Activated naive CD4-positive, alpha-beta T cell treated with anti-CD3 and anti-CD28 coated beads for 36 hours (primary cell): ENCODE data around the gene NCR1. TPM values are rescaled to one million over a fixed set of nuclear protein-coding genes. Genes with fewer than 3 reads are reported as not detected.
"Not testable (repeated sequence)": the region's sequence is repeated elsewhere in the genome, so short reads cannot be mapped to it uniquely, and the experiment has no call there.

Experiments
- CTCF ChIA-PET: fragments of 350-600 bp; sonication (Branson Sonifier 250); formaldehyde crosslinking; loops from one replicate; lab custom pipeline; 2021; ENCODE audit warnings: antibody characterized with exemption; lab: Charles Lee
- DNase-seq: peaks from one replicate; pipeline ENCODE4 v3.0.0-alpha.2; 2020
- H3K27ac Mint-ChIP-seq: one replicate; pipeline ENCODE4 v1.8.0; 2021; ENCODE audit warnings: mild to moderate bottlenecking, mixed read lengths
- H3K27me3 Mint-ChIP-seq: one replicate; pipeline ENCODE4 v1.8.0; 2021; ENCODE audit warnings: low read depth, mixed read lengths
- H3K36me3 Mint-ChIP-seq: one replicate; pipeline ENCODE4 v1.8.0; 2021; ENCODE audit warnings: low read depth, mixed read lengths
- H3K4me1 Mint-ChIP-seq: one replicate; pipeline ENCODE4 v1.8.0; 2021; ENCODE audit warnings: low read depth, mixed read lengths
- H3K4me3 Mint-ChIP-seq: one replicate; pipeline ENCODE4 v1.8.0; 2021; ENCODE audit warnings: mild to moderate bottlenecking, moderate library complexity, mixed read lengths
- H3K9me3 Mint-ChIP-seq: one replicate; pipeline ENCODE4 v1.8.0; 2021; ENCODE audit warnings: mixed read lengths
- intact Hi-C: fragments of 100-400 bp; cut with micrococcal nuclease; formaldehyde crosslinking; loops from one replicate; pipeline ENCODE4 v1.15.1; 2023
- total RNA-seq, 2 experiments: library from RNA; stranded (reverse); gene quantifications; one replicate each; pipeline ENCODE4 v1.2.3, GENCODE V29; 2021

The NCR1 gene
- total RNA-seq, result not detected

DNA sequence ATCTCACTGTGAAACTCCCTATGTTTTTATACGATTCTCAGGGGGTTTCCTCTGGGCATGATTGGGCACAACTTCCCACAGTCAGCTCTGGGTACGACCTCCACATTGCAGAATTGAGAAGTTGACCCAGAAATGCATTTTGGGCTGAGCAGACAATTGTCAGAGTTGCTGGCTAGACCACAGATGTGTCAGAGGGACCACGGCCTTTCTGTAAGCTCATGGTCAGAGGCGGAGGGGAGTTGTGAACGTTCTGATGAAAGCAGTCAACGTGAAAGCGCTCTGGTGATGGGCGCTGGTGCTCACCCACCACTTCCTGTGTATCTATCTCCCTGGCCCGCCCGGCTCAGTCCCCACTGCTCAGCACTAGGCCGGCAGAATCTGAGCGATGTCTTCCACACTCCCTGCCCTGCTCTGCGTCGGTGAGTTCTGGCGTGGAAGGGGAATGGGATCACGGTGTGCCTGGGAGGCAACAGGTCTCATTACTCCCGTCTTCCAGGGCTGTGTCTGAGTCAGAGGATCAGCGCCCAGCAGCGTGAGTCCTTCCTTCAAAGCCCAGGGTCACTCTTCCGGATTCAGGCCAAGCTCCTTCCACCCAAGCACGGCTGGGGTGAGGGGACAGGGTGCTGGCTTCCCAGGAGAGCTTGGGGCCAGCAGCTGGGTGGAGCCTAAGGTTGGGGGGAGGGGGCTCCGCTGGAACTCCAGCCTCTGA lies at the start of gene NCR1:
NCR1 (plus strand) TSS at position 346 of the 709 bp plus-strand sequence; CDS start at position 386, 40 bp downstream.
- no peak within 1 kb of the TSS for H3K27ac Mint-ChIP-seq
- DNase-seq, result no peak
- CTCF ChIA-PET, result no interaction called here
- intact Hi-C loops, result no loop called here
- no peaks in the 10 kb centered on the region for H3K4me1 Mint-ChIP-seq
- peaks cover 9% of the 10 kb centered on the region for H3K27me3 Mint-ChIP-seq
- H3K9me3 Mint-ChIP-seq, result no peaks in the 10 kb centered on the region
- no peak within 1 kb of the TSS for H3K4me3 Mint-ChIP-seq
- H3K36me3 Mint-ChIP-seq, result peaks cover 2% of the 10 kb centered on the region

DNA sequence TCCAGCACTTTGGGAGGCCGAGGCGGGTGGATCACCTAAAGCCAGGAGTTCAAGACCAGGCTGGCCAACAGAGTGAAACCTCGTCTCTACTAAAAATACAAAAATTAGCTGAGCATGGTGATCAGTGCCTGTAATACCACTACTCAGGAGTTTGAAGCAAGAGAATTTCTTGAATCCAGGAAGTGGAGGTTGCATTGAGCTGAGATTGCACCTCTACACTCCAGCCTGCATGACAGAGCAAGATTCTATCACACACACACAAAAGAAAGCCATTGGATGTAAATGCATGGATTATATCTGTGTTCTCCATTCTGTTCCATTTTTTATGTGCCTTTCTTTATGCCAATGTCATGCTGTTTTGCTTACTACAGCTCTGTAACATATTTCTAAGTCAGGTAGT lies 47.5 kb upstream of the NCR1 start:
- H3K27me3 Mint-ChIP-seq, DNase-seq, H3K4me3 Mint-ChIP-seq, H3K36me3 Mint-ChIP-seq, H3K9me3 Mint-ChIP-seq, H3K27ac Mint-ChIP-seq, CTCF ChIA-PET, H3K4me1 Mint-ChIP-seq, intact Hi-C loops: not testable (repeated sequence)

DNA sequence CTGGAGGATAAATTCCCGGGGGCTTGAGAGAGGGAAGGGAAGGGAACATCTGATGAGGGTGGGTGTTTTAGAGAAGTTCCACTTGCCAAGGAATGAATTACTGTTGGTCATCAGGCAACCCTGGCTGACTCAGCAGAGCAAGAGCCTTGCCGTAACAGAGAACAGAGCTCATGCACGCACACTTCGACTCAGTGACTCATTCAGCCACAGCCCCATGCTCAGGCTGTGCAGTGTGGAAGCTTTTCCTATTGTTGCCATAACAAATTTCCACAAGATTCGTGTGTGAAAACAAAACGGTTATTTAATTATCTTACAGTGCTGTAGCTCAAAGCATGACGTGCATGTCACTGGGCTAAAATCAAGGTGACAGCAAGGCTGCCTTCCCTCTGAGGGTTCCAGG lies 46.5 kb upstream of the NCR1 start:
- intact Hi-C loops, H3K4me3 Mint-ChIP-seq, DNase-seq, H3K27ac Mint-ChIP-seq, H3K27me3 Mint-ChIP-seq, CTCF ChIA-PET, H3K4me1 Mint-ChIP-seq, H3K36me3 Mint-ChIP-seq, H3K9me3 Mint-ChIP-seq: not testable (repeated sequence)

- H3K36me3 Mint-ChIP-seq, H3K27me3 Mint-ChIP-seq, H3K4me1 Mint-ChIP-seq, H3K27ac Mint-ChIP-seq, CTCF ChIA-PET, DNase-seq, intact Hi-C loops, H3K4me3 Mint-ChIP-seq, H3K9me3 Mint-ChIP-seq: not testable (repeated sequence)
Observed at GRCh38 chr19:54863459-54863858, 42.5 kb upstream of the NCR1 start.

- no peak overlapping the region for H3K27ac Mint-ChIP-seq
- no peak for DNase-seq
- no peak overlapping the region for H3K4me3 Mint-ChIP-seq
- intact Hi-C loops, result no loop called here
- no peaks in the 10 kb centered on the region for H3K36me3 Mint-ChIP-seq
- CTCF ChIA-PET, result no interaction called here
- peaks cover 10% of the 10 kb centered on the region for H3K27me3 Mint-ChIP-seq
- no peaks in the 10 kb centered on the region for H3K4me1 Mint-ChIP-seq
- H3K9me3 Mint-ChIP-seq, result peaks cover 3% of the 10 kb centered on the region
Observed at GRCh38 chr19:54871696-54872095, 34.3 kb upstream of the NCR1 start.

- Mint-ChIP-seq H3K36me3 (no peaks in the 10 kb centered on the region), H3K27me3 (peaks cover 5% of the 10 kb centered on the region), H3K27ac (no peak within 1 kb of the TSS), H3K4me1 (no peaks in the 10 kb centered on the region), H3K4me3 (no peak within 1 kb of the TSS), H3K9me3 (peaks cover 3% of the 10 kb centered on the region)
- CTCF ChIA-PET, result interaction anchor here (1.7 kb wide), 1 partner anchor 222 kb away, joined by 7 read pairs; no protein-coding TSS in a partner anchor
- intact Hi-C loops, result no loop called here
- DNase-seq, result no peak
Observed at GRCh38 chr19:54873990-54874389, 32.0 kb upstream of the NCR1 start, which contains the start of gene FCAR. Gene FCAR (plus strand): TSS chr19:54874235. CDS start chr19:54874290, 55 bp downstream.

DNA sequence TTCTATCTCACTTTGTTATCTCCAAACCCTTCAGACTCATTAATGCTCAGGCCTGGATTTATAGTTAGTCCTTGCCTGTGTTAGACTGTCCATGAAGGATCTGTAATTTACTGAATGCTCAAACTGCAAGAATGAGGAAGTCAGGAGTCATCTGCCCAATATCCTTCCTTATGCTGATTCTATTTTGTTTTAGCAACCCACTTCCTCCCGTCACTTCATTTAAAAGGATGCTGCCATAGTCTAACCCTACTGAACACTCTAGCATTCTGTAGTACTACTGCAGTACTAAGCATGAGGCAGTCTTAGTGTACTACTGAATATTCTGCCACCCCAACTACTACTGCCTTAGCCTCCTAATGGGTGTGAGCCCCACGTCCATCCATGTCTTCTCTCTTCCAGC lies 30.4 kb upstream of the NCR1 start:
- DNase-seq, result no peak
- Mint-ChIP-seq H3K4me1 (no peaks in the 10 kb centered on the region), H3K36me3 (no peaks in the 10 kb centered on the region), H3K27ac (no peak overlapping the region), H3K9me3 (peaks cover 3% of the 10 kb centered on the region), H3K27me3 (peaks cover 4% of the 10 kb centered on the region), H3K4me3 (no peak overlapping the region)
- CTCF ChIA-PET, result no interaction called here
- intact Hi-C loops, result no loop called here

GRCh38 chr19:54877471-54877870 lies 28.5 kb upstream of the NCR1 start:
- intact Hi-C loops, result no loop called here
- Mint-ChIP-seq H3K36me3 (no peaks in the 10 kb centered on the region), H3K27me3 (peaks cover 11% of the 10 kb centered on the region), H3K9me3 (no peaks in the 10 kb centered on the region), H3K4me1 (no peaks in the 10 kb centered on the region), H3K4me3 (no peak overlapping the region), H3K27ac (no peak overlapping the region)
- DNase-seq, result no peak
- CTCF ChIA-PET, result no interaction called here

GRCh38 chr19:54881884-54882283 lies 24.1 kb upstream of the NCR1 start:
- Mint-ChIP-seq H3K27ac (no peak overlapping the region), H3K36me3 (no peaks in the 10 kb centered on the region), H3K4me3 (no peak overlapping the region), H3K9me3 (no peaks in the 10 kb centered on the region), H3K27me3 (peaks cover 15% of the 10 kb centered on the region), H3K4me1 (no peaks in the 10 kb centered on the region)
- CTCF ChIA-PET, result interaction anchor here (0.5 to 1.1 kb wide), 3 partner anchors 38 to 256 kb away, joined by 4 to 6 read pairs (median 5); no protein-coding TSS in a partner anchor
- DNase-seq, result no peak
- intact Hi-C loops, result loop anchor here (5.0 kb wide), 1 partner anchor 280 kb away; no protein-coding TSS in a partner anchor

DNA sequence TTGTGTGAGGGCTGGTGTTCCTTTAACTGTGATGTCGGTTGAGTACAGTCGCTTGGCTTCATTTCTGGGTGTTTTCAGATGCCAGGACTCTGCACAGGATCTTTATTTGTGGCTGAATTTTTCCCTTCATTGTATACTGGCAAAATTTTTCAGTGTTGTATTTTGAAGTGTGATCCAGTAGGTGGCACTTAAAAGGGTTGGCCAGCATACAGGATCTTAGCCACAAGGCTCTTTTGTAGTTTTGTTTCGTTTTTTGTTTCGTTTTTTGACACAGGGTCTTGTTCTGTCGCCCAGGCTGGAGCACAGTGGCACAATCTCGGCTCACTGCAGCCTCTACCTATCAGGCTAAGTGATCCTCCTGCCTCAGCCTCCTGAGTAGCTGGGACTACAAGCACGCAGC lies 23.2 kb upstream of the NCR1 start:
- Mint-ChIP-seq H3K27me3 (peaks cover 15% of the 10 kb centered on the region), H3K9me3 (no peaks in the 10 kb centered on the region), H3K27ac (no peak overlapping the region), H3K4me3 (no peak overlapping the region), H3K4me1 (no peaks in the 10 kb centered on the region), H3K36me3 (no peaks in the 10 kb centered on the region)
- CTCF ChIA-PET, result no interaction called here
- no peak for DNase-seq
- intact Hi-C loops, result loop anchor here (5.0 kb wide), 1 partner anchor 280 kb away; no protein-coding TSS in a partner anchor

- H3K4me3 Mint-ChIP-seq, result no peak overlapping the region
- peaks cover 15% of the 10 kb centered on the region for H3K27me3 Mint-ChIP-seq
- H3K4me1 Mint-ChIP-seq, result no peaks in the 10 kb centered on the region
- no peaks in the 10 kb centered on the region for H3K9me3 Mint-ChIP-seq
- intact Hi-C loops, result loop anchor here (5.0 kb wide), 1 partner anchor 279 kb away; no protein-coding TSS in a partner anchor
- no peak for DNase-seq
- H3K36me3 Mint-ChIP-seq, result no peaks in the 10 kb centered on the region
- H3K27ac Mint-ChIP-seq, result no peak overlapping the region
- CTCF ChIA-PET, result no interaction called here
Observed at GRCh38 chr19:54883228-54883627, 22.7 kb upstream of the NCR1 start.

GRCh38 chr19:54888239-54888638 lies 17.7 kb upstream of the NCR1 start:
- no peaks in the 10 kb centered on the region for H3K36me3 Mint-ChIP-seq
- H3K27me3 Mint-ChIP-seq, result peaks cover 4% of the 10 kb centered on the region
- intact Hi-C loops, result no loop called here
- H3K9me3 Mint-ChIP-seq, result no peaks in the 10 kb centered on the region
- H3K4me3 Mint-ChIP-seq, result no peak overlapping the region
- no peak for DNase-seq
- CTCF ChIA-PET, result no interaction called here
- no peaks in the 10 kb centered on the region for H3K4me1 Mint-ChIP-seq
- H3K27ac Mint-ChIP-seq, result no peak overlapping the region

GRCh38 chr19:54889566-54889965 lies 16.4 kb upstream of the NCR1 start:
- Mint-ChIP-seq H3K4me3 (no peak overlapping the region), H3K36me3 (no peaks in the 10 kb centered on the region), H3K4me1 (no peaks in the 10 kb centered on the region), H3K9me3 (no peaks in the 10 kb centered on the region), H3K27ac (no peak overlapping the region), H3K27me3 (peaks cover 4% of the 10 kb centered on the region)
- CTCF ChIA-PET, result no interaction called here
- intact Hi-C loops, result no loop called here
- DNase-seq, result no peak
